ENCODE results near the gene FAM174A. TPM values are rescaled to one million over a fixed set of nuclear protein-coding genes. Genes with fewer than 3 reads are reported as not detected.

Gene FAM174A
- 1 to 10 TPM; 3.9 to 4.7 TPM for total RNA-seq

DNA sequence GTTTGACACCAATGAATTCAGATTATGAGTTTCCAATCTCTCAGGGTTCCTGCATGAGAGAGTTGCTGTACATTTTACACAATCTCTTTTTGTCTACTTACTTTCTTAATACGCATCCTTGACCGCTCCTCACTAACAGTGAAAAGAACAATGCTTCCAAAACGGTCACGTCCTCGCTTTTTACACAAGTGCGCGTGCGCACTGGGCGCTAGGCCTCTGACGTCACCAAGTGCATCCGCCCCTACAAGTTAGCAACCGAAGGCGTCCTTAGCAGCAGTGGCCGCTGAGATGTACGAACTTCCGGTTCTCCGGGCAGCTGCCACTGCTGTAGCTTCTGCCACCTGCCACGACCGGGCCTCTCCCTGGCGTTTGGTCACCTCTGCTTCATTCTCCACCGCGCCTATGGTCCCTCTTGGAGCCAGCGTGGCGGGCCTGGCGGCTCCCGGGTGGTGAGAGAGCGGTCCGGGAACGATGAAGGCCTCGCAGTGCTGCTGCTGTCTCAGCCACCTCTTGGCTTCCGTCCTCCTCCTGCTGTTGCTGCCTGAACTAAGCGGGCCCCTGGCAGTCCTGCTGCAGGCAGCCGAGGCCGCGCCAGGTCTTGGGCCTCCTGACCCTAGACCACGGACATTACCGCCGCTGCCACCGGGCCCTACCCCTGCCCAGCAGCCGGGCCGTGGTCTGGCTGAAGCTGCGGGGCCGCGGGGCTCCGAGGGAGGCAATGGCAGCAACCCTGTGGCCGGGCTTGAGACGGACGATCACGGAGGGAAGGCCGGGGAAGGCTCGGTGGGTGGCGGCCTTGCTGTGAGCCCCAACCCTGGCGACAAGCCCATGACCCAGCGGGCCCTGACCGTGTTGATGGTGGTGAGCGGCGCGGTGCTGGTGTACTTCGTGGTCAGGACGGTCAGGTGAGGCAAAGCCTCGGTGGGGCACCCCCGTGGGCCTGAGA is at the start of gene FAM174A:
TSS of gene FAM174A (plus strand) at position 315 of the 946 bp plus-strand sequence. CDS start at position 472, 157 bp downstream.
- DNase-seq (peak; percentile 96), ATAC-seq (peak; percentile 92)
- Mint-ChIP-seq H3K27ac (peak within 1 kb of the TSS; percentile 93), H3K4me3 (peak within 1 kb of the TSS; percentile 90), H3K27me3 (no peaks in the 10 kb centered on the region), H3K36me3 (ENCODE audit: low read depth) (peaks cover 14% of the 10 kb centered on the region), H3K9me3 (ENCODE audit: low read depth) (peaks cover 15% of the 10 kb centered on the region), H3K4me1 (peaks cover 15% of the 10 kb centered on the region)
- intact Hi-C loops (cut with DNase I, micrococcal nuclease): loop anchor here (1.0 to 5.0 kb wide), 3 partner anchors 367 to 1603 kb away; partner anchors contain the start of gene ST8SIA4 (in 2 of the 2)
- ChIA-PET CTCF (interaction anchor here (0.6 to 0.9 kb wide), 2 partner anchors 14 to 104 kb away, joined by 3 read pairs; no protein-coding TSS in a partner anchor), POLR2A (no interaction called here)

GRCh38 chr5:100493996-100494395 is 41.2 kb upstream of the FAM174A start:
- intact Hi-C loops (cut with DNase I, micrococcal nuclease): no loop called here
- peaks cover 4% of the 10 kb centered on the region for H3K9me3 Mint-ChIP-seq (ENCODE audit: low read depth)

GRCh38 chr5:100496296-100496695 is 38.9 kb upstream of the FAM174A start:
- no peaks in the 10 kb centered on the region for H3K9me3 Mint-ChIP-seq (ENCODE audit: low read depth)
- CTCF ChIA-PET: no interaction called here
- H3K4me3 Mint-ChIP-seq: no peak overlapping the region
- H3K27me3 Mint-ChIP-seq: no peaks in the 10 kb centered on the region
- H3K4me1 Mint-ChIP-seq: no peaks in the 10 kb centered on the region
- no peaks in the 10 kb centered on the region for H3K36me3 Mint-ChIP-seq (ENCODE audit: low read depth)
- no peak for ATAC-seq
- intact Hi-C loops (cut with DNase I, micrococcal nuclease): no loop called here
- POLR2A ChIA-PET: no interaction called here
- no peak for DNase-seq
- H3K27ac Mint-ChIP-seq: no peak overlapping the region

More at GRCh38 chr5:100493996-100494395, 41.2 kb upstream of the FAM174A start:
- Mint-ChIP-seq H3K4me3 (no peak overlapping the region), H3K4me1 (no peaks in the 10 kb centered on the region), H3K27me3 (peaks cover 3% of the 10 kb centered on the region), H3K27ac (no peak overlapping the region), H3K36me3 (ENCODE audit: low read depth) (peaks cover 3% of the 10 kb centered on the region)
- DNase-seq (no peak), ATAC-seq (no peak)
- ChIA-PET CTCF (no interaction called here), POLR2A (no interaction called here)

- Mint-ChIP-seq H3K27ac (no peak overlapping the region), H3K36me3 (ENCODE audit: low read depth) (no peaks in the 10 kb centered on the region), H3K4me1 (no peaks in the 10 kb centered on the region), H3K9me3 (ENCODE audit: low read depth) (peaks cover 3% of the 10 kb centered on the region), H3K4me3 (no peak overlapping the region), H3K27me3 (no peaks in the 10 kb centered on the region)
- ChIA-PET CTCF (no interaction called here), POLR2A (no interaction called here)
- ATAC-seq (no peak), DNase-seq (no peak)
- intact Hi-C loops (cut with DNase I, micrococcal nuclease): no loop called here
These were observed 32.5 kb upstream of the FAM174A start for GRCh38 chr5:100502684-100503083.

GRCh38 chr5:100505984-100506670 is 29.0 kb upstream of the FAM174A start:
- intact Hi-C loops (cut with DNase I, micrococcal nuclease): no loop called here
- ATAC-seq: no peak
- ChIA-PET CTCF (no interaction called here), POLR2A (interaction anchor here (0.9 kb wide), 1 partner anchor 943 kb away, joined by 3 read pairs; no protein-coding TSS in a partner anchor)
- Mint-ChIP-seq H3K4me1 (no peaks in the 10 kb centered on the region), H3K36me3 (ENCODE audit: low read depth) (no peaks in the 10 kb centered on the region), H3K9me3 (ENCODE audit: low read depth) (peaks cover 3% of the 10 kb centered on the region), H3K27ac (no peak overlapping the region), H3K4me3 (no peak overlapping the region), H3K27me3 (no peaks in the 10 kb centered on the region)
- no peak for DNase-seq

DNA sequence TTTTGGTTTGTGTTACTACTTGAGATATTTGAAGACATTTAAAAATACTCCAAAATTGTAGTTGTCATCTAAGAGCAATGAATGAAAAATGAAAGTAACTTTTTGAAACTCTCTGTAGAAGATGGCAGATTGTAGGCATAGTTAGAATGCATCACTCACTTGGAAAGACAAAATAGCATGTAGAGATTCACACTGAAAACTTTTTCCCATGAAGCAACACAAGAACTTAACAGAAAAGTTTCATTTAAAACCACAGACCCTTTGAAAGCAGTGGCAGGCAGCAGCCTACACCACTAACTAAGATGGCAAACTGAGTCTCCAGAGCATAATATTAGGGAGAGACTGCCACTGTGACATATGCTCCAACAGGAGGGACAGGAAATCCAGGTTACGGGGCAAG is 18.9 kb upstream of the FAM174A start:
- intact Hi-C loops (cut with DNase I, micrococcal nuclease): no loop called here
- ATAC-seq (no peak), DNase-seq (no peak)
- peaks cover 9% of the 10 kb centered on the region for H3K9me3 Mint-ChIP-seq (ENCODE audit: low read depth)
- ChIA-PET CTCF (no interaction called here), POLR2A (no interaction called here)
- H3K4me3 Mint-ChIP-seq: no peak overlapping the region
- no peak overlapping the region for H3K27ac Mint-ChIP-seq
- no peaks in the 10 kb centered on the region for H3K4me1 Mint-ChIP-seq
- H3K27me3 Mint-ChIP-seq: peaks cover 2% of the 10 kb centered on the region
- H3K36me3 Mint-ChIP-seq (ENCODE audit: low read depth): peaks cover 6% of the 10 kb centered on the region

GRCh38 chr5:100517301-100517974 is 17.7 kb upstream of the FAM174A start:
- no peak overlapping the region for H3K4me3 Mint-ChIP-seq
- H3K4me1 Mint-ChIP-seq: no peaks in the 10 kb centered on the region
- H3K27ac Mint-ChIP-seq: no peak overlapping the region
- no peak for DNase-seq
- ChIA-PET POLR2A (no interaction called here), CTCF (interaction anchor here (0.7 to 0.8 kb wide), 2 partner anchors 730 to 842 kb away, joined by 3 read pairs; no protein-coding TSS in a partner anchor)
- H3K9me3 Mint-ChIP-seq (ENCODE audit: low read depth): peaks cover 9% of the 10 kb centered on the region
- no peak for ATAC-seq
- H3K27me3 Mint-ChIP-seq: peaks cover 5% of the 10 kb centered on the region
- H3K36me3 Mint-ChIP-seq (ENCODE audit: low read depth): peaks cover 6% of the 10 kb centered on the region
- intact Hi-C loops (cut with DNase I, micrococcal nuclease): no loop called here

DNA sequence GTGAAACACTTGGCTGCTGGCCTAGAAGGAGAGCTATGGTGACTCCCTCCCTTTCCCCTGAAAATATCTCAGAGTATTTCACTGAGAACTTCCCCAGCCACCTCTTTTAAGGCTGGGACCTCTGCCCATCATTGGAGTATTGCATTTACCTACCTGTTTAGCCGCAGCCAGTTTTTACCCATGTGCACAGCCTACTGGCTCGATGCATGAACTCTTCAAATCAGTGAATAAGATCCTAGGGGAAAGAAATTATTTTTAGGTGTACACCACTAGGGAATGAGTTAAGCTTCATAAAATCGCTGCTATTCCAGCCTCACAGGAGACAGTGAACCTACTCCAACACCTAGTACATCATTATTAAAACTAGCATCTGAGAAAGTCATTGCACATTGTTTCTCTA is 16.8 kb upstream of the FAM174A start:
- no peak for DNase-seq
- Mint-ChIP-seq H3K27ac (no peak overlapping the region), H3K9me3 (ENCODE audit: low read depth) (peaks cover 9% of the 10 kb centered on the region), H3K4me3 (no peak overlapping the region), H3K36me3 (ENCODE audit: low read depth) (peaks cover 6% of the 10 kb centered on the region), H3K27me3 (peaks cover 7% of the 10 kb centered on the region), H3K4me1 (no peaks in the 10 kb centered on the region)
- intact Hi-C loops (cut with DNase I, micrococcal nuclease): no loop called here
- no peak for ATAC-seq
- ChIA-PET CTCF (no interaction called here), POLR2A (no interaction called here)

DNA sequence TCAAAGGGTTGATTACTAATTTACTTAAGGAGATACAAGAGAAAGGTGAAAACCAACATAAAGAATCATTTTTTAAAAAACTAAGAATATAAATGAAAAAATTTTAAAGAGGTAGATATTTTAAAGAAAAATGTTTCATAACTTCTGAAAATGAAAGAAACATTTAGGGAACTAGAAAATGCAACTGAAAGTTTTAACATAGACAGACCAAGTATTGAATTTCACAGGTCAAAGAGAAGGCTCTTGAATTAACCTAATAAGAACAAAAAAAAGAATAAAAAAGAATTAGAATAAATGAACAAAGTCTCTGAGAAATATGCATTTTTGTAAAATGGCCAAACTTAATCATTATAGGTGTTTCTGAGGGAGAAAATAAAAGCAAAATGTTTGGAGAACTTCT is 16.1 kb upstream of the FAM174A start:
- ChIA-PET POLR2A (no interaction called here), CTCF (no interaction called here)
- Mint-ChIP-seq H3K4me1 (no peaks in the 10 kb centered on the region), H3K27ac (no peak overlapping the region), H3K27me3 (peaks cover 7% of the 10 kb centered on the region), H3K9me3 (ENCODE audit: low read depth) (peaks cover 9% of the 10 kb centered on the region), H3K36me3 (ENCODE audit: low read depth) (peaks cover 6% of the 10 kb centered on the region), H3K4me3 (no peak overlapping the region)
- DNase-seq (no peak), ATAC-seq (no peak)
- intact Hi-C loops (cut with DNase I, micrococcal nuclease): no loop called here

GRCh38 chr5:100520348-100520747 is 14.8 kb upstream of the FAM174A start:
- Mint-ChIP-seq H3K27me3 (peaks cover 7% of the 10 kb centered on the region), H3K4me3 (no peak overlapping the region), H3K36me3 (ENCODE audit: low read depth) (peaks cover 6% of the 10 kb centered on the region), H3K4me1 (no peaks in the 10 kb centered on the region), H3K9me3 (ENCODE audit: low read depth) (peaks cover 12% of the 10 kb centered on the region), H3K27ac (no peak overlapping the region)
- intact Hi-C loops (cut with DNase I, micrococcal nuclease): no loop called here
- ChIA-PET CTCF (interaction anchor here (2.3 kb wide), 1 partner anchor 14 kb away, joined by 5 read pairs; no protein-coding TSS in a partner anchor), POLR2A (no interaction called here)
- ATAC-seq (no peak), DNase-seq (no peak)

- Mint-ChIP-seq H3K36me3 (ENCODE audit: low read depth) (no peaks in the 10 kb centered on the region), H3K27me3 (no peaks in the 10 kb centered on the region), H3K9me3 (ENCODE audit: low read depth) (no peaks in the 10 kb centered on the region), H3K4me1 (peaks cover 15% of the 10 kb centered on the region), H3K4me3 (no peak overlapping the region), H3K27ac (no peak overlapping the region)
- CTCF ChIA-PET: no interaction called here
- intact Hi-C loops (cut with DNase I, micrococcal nuclease): loop anchor here in 1 of 2 experiments (5.0 kb wide), 1 partner anchor 364 kb away; the partner anchor contains the start of gene ST8SIA4
- ATAC-seq (no peak), DNase-seq (no peak)
- POLR2A ChIA-PET: no interaction called here
These were observed 2.8 kb downstream of the FAM174A start for GRCh38 chr5:100537946-100538345.

Measured in activated CD4-positive, alpha-beta T cell treated with anti-CD3 and anti-CD28 coated beads for 36 hours (primary cell).